Tibial nerve (tissue), 4 donors: ENCODE measurements around the gene LGR5. TPM values are rescaled to one million over a fixed set of nuclear protein-coding genes. Genes with fewer than 3 reads are reported as not detected.
A peak's percentile ranks its signal among the peaks of the same experiment; 100 is the strongest.

Experiments
- DNase-seq, 2 donors: peaks; one replicate each; pipeline ENCODE4 v3.0.0-alpha.2; 2019; ENCODE audit warnings: low spot score in 2 of 2
- H3K27ac ChIP-seq, 4 donors: fragments of 200-600 bp; sonication (generic) in 3 of 4; one replicate each; pipeline ENCODE4 v1.5.1; 2017 to 2019; ENCODE audit warnings: mild to moderate bottlenecking in 1 of 4
- H3K27me3 ChIP-seq, 2 donors: fragments of 200-600 bp; sonication (generic) in 1 of 2; one replicate each; pipeline versions ENCODE4 v1.5.1 to v1.6.0; 2017 to 2019
- H3K36me3 ChIP-seq, 3 donors: fragments of 200-600 bp; sonication (generic); one replicate each; pipeline ENCODE4 v1.5.1; 2018 to 2019
- H3K4me1 ChIP-seq, 4 donors: fragments of 200-600 bp; sonication (generic) in 3 of 4; one replicate each; pipeline ENCODE4 v1.5.1; 2017 to 2019
- H3K4me3 ChIP-seq, 4 donors: fragments of 200-600 bp; sonication (generic) in 3 of 4; one replicate each; pipeline ENCODE4 v1.5.1; 2017 to 2019; ENCODE audit warnings: mild to moderate bottlenecking in 1 of 4, moderate library complexity in 1 of 4
- H3K9me3 ChIP-seq, 4 donors: fragments of 200-600 bp; sonication (generic) in 3 of 4; one replicate each; pipeline ENCODE4 v1.5.1; 2017 to 2019
- CTCF ChIP-seq, 5 experiments: fragments of 200-600 bp in 3 of 5; fragments of 450-650 bp in 2 of 5; sonication (generic) in 3 of 5; IDR thresholded peaks; one replicate each; pipeline ENCODE4 v1.5.1; 2016 to 2019; ENCODE audit warnings: antibody characterized with exemption in 5 of 5, mild to moderate bottlenecking in 3 of 5, moderate library complexity in 2 of 5
- EP300 ChIP-seq, 2 donors: sonication (generic); formaldehyde crosslinking; IDR thresholded peaks; one replicate each; pipeline ENCODE4 v1.6.1; 2017; ENCODE audit warnings: antibody characterized with exemption in 2 of 2, mild to moderate bottlenecking in 1 of 2
- POLR2A ChIP-seq, 2 donors: fragments of 450-650 bp; IDR thresholded peaks; one replicate each; pipeline ENCODE4 v1.6.1; 2017; ENCODE audit warnings: antibody characterized with exemption in 2 of 2, mild to moderate bottlenecking in 2 of 2, moderate library complexity in 2 of 2
- WGBS, 2 donors: methylation state at CpG; one replicate each; pipeline ENCODE4 v1.1.5; 2018; 5-methylcytosine and 5-hydroxymethylcytosine counted together
- total RNA-seq, 4 donors: library from RNA; depleted of rRNA; stranded (reverse); fragments of >200 nt; gene quantifications; one replicate each; pipeline ENCODE4 v1.1.0, GENCODE V29; 2016

The LGR5 gene
- total RNA-seq, 4 donors from 2014 or later = 1.6 to 11.1 (median 7.7) TPM

- H3K27me3 ChIP-seq = no peaks in the 10 kb centered on the region
Measured at GRCh38 chr12:71449373-71450070, 9.9 kb downstream of the LGR5 start.

GRCh38 chr12:71452006-71452405 lies 12.4 kb downstream of the LGR5 start:
- H3K9me3 ChIP-seq = no peaks in the 10 kb centered on the region
- H3K36me3 ChIP-seq = no peaks in the 10 kb centered on the region
- no peaks in the 10 kb centered on the region for H3K27me3 ChIP-seq
- no peak overlapping the region for H3K27ac ChIP-seq
- no peak for DNase-seq
- H3K4me1 ChIP-seq = peaks cover 0 to 1% (median 0%) of the 10 kb centered on the region in 4 donors
- WGBS, 2 donors = 71 to 74% methylated on average over 1 of the region's 1 CpG
- no peak for TF ChIP-seq EP300 (IDR thresholded peaks at IDR 0.05)
- no peak overlapping the region for H3K4me3 ChIP-seq

More at GRCh38 chr12:71449373-71450070, 9.9 kb downstream of the LGR5 start:
- WGBS, 2 donors = 76 to 80% methylated on average over 3 of the region's 3 CpGs
- H3K27ac ChIP-seq = no peak overlapping the region
- TF ChIP-seq CTCF (IDR thresholded peaks at IDR 0.05) (no peak), EP300 (IDR thresholded peaks at IDR 0.05) (no peak), POLR2A (IDR thresholded peaks at IDR 0.05) (no peak)
- H3K9me3 ChIP-seq = no peaks in the 10 kb centered on the region
- H3K4me1 ChIP-seq = no peaks in the 10 kb centered on the region
- no peaks in the 10 kb centered on the region for H3K36me3 ChIP-seq
- no peak for DNase-seq
- H3K4me3 ChIP-seq = no peak overlapping the region

- Histone ChIP-seq H3K4me3 (no peak overlapping the region), H3K4me1 (peaks cover 0 to 5% (median 0%) of the 10 kb centered on the region in 4 donors), H3K27ac (no peak overlapping the region), H3K9me3 (no peaks in the 10 kb centered on the region), H3K27me3 (no peaks in the 10 kb centered on the region), H3K36me3 (no peaks in the 10 kb centered on the region)
- no peak for DNase-seq
- TF ChIP-seq EP300 (IDR thresholded peaks at IDR 0.05) = no peak
- no peak for TF ChIP-seq POLR2A (IDR thresholded peaks at IDR 0.05)
- TF ChIP-seq CTCF (IDR thresholded peaks at IDR 0.05) = no peak
- 79% methylated on average over 3 of the region's 3 CpGs for WGBS, 2 donors
Measured at GRCh38 chr12:71455028-71455737, 15.6 kb downstream of the LGR5 start.

GRCh38 chr12:71456316-71456715 lies 16.7 kb downstream of the LGR5 start:
- WGBS, 2 donors = 37 to 46% methylated on average over 2 of the region's 2 CpGs
- no peak overlapping the region for H3K4me3 ChIP-seq
- TF ChIP-seq EP300 (IDR thresholded peaks at IDR 0.05) = no peak
- no peak for TF ChIP-seq CTCF (IDR thresholded peaks at IDR 0.05)
- TF ChIP-seq POLR2A (IDR thresholded peaks at IDR 0.05) = no peak
- H3K36me3 ChIP-seq = no peaks in the 10 kb centered on the region
- peak overlapping the region in 2 of 4 donors; percentile 51 to 60 for H3K27ac ChIP-seq
- H3K9me3 ChIP-seq = no peaks in the 10 kb centered on the region
- no peak for DNase-seq
- no peaks in the 10 kb centered on the region for H3K27me3 ChIP-seq
- peaks cover 0 to 5% (median 0%) of the 10 kb centered on the region in 4 donors for H3K4me1 ChIP-seq

- H3K27me3 ChIP-seq = no peaks in the 10 kb centered on the region
- H3K4me1 ChIP-seq = peaks cover 0 to 5% (median 0%) of the 10 kb centered on the region in 4 donors
- H3K36me3 ChIP-seq = no peaks in the 10 kb centered on the region
- H3K27ac ChIP-seq = peak overlapping the region in 2 of 4 donors; percentile 51 to 60
- TF ChIP-seq POLR2A (IDR thresholded peaks at IDR 0.05) (no peak), EP300 (IDR thresholded peaks at IDR 0.05) (no peak), CTCF (IDR thresholded peaks at IDR 0.05) (no peak)
- WGBS, 2 donors = 48 to 66% methylated on average over 4 of the region's 4 CpGs
- H3K9me3 ChIP-seq = no peaks in the 10 kb centered on the region
- DNase-seq = no peak
- no peak overlapping the region for H3K4me3 ChIP-seq
Measured at GRCh38 chr12:71456990-71457389, 17.4 kb downstream of the LGR5 start.
